GM19193 (cell line): ENCODE data around the gene EFCAB13.

Experiments used
- POLR2A ChIP-seq: IDR thresholded peaks from 4 replicates; pipeline ENCODE4 v1.6.1; 2011; ENCODE audit not compliant: insufficient read depth, insufficient read length; ENCODE audit errors: extremely low read depth

EFCAB13 gene

DNA sequence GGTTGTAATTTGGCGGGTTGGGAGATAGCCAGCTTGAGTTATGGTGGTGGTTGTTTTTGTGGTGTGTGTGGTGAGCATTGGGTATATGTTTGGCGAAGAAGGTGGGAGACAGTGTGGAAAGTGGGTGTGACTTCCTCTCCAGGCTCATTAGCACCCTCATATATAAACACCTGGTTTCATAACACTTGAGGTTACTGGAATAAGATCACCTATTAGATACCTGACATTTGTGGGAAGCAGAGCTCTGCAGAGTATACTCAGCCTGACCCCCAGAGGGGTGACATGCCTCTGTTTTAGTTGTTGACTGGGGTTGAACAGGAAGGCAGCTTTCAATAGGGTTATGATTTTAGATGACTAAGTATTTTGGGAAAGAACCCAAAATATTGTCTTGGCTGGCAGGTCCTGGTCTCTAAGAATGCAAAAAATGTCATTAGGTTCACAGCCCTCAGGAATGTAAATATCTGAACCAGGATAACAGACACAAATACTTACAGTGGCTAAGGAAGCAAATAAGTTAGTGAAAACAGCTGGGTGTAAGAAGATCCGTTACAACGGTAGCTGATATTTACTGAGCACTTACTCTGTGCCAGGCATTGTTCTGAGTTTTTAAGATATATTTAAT lies 18.3 kb upstream of the EFCAB13 start:
- TF ChIP-seq POLR2A = no peak

DNA sequence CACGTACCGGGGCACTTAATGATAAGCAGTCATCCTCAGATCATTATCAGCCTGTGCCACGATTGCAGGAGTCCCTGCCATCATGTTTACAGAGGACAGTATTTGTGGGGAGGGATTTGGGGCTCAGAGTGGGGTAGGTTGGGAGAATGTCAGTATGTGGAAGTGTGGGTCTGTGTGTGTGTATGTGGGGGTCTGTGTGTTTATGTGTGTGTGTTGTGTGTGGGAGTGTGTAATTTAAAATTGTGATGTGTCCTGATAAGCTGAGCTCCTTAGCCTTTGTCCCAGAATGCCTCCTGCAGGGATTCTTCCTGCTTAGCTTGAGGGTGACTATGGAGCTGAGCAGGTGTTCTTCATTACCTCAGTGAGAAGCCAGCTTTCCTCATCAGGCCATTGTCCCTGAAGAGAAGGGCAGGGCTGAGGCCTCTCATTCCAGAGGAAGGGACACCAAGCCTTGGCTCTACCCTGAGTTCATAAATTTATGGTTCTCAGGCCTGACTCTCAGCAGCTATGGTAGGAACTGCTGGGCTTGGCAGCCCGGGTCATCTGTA lies 13.5 kb upstream of the EFCAB13 start:
- no peak for TF ChIP-seq POLR2A

DNA sequence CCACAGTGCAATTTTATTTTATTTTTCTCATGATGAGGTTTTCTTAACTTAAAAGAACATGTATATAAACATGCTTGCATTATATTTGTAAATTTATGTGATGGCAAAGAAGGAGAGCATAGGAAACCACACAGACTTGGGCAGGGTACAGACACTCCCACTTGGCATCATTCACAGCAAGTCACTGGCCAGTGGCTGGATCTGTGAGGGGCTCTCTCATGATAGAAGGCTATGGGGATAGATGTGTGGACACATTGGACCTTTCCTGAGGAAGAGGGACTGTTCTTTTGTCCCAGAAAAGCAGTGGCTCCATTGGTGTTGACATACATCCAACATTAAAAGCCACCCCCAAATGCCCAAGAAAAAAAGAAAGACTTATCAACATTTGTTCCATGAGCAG lies 12.3 kb upstream of the EFCAB13 start:
- TF ChIP-seq POLR2A = no peak

DNA sequence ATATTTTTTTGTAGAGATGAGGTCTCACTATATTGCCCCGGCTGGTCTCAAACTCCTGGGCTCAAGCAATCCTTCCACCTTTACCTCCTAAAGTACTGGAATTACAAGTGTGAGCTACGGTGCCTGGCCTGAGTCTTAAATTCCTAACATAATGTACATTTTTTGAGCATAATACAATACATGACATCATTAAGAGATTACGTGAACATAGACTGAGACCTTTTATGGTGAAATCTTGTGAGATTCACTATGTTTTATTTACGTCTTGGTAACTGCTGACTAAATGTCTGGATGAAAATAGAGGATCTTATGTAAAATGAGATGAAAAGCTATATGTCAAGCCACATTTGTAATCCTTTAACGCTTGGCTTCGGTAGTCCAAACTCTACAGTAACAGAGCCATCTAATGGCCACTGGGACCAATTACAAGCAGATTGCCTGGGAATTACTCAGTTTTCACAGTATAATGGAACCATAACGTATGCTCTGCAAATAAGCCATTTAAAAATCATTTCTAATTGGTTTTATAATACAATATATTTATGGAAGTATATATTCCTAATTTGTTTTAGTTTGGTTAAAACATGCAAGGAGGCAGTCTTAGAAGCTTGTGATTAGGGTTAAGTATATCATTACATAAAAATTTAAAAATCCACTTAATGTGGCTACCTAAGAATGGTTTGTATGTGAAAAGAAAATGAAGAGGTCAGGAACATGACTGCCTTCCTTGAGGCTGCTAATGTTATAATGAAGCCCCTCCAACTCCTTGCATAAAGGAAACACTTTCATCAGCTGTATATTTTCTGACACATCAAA lies 8.1 kb upstream of the EFCAB13 start:
- TF ChIP-seq POLR2A = no peak

DNA sequence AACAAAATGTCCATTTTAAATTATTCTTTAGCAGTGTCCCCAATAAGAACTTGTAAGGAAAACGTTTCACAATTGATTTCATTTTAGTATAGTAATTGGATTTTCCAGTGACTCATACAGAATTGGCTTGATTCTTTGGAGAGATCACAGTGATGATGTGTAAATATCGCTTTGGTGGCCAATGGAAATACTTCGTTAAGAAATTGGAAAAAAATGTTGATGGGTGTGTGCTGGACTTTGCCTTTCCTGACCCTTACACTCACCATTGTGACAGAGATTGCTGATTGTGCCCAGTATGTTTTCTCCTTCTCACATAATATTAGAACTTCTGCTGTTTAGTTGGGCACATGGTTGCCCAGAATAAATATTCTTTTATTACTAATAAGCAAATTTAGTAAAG lies 7.4 kb upstream of the EFCAB13 start:
- TF ChIP-seq POLR2A = no peak

GRCh38 chr17:47317119-47317518 lies 6.6 kb upstream of the EFCAB13 start:
- TF ChIP-seq POLR2A = no peak

- TF ChIP-seq POLR2A = no peak
Observed at GRCh38 chr17:47318197-47318918, 5.4 kb upstream of the EFCAB13 start.

- no peak for TF ChIP-seq POLR2A
Observed at GRCh38 chr17:47320879-47321502, 2.8 kb upstream of the EFCAB13 start.

- peak; percentile 5 for TF ChIP-seq POLR2A
Observed at GRCh38 chr17:47324224-47325020, 667 bp downstream of the EFCAB13 start.

- no peak for TF ChIP-seq POLR2A
Observed at GRCh38 chr17:47325176-47325575, 1.4 kb downstream of the EFCAB13 start.

- TF ChIP-seq POLR2A = no peak
Observed at GRCh38 chr17:47330548-47330947, 6.8 kb downstream of the EFCAB13 start.

GRCh38 chr17:47332287-47332686 lies 8.5 kb downstream of the EFCAB13 start:
- TF ChIP-seq POLR2A = no peak

GRCh38 chr17:47335101-47335936 lies 11.6 kb downstream of the EFCAB13 start:
- no peak for TF ChIP-seq POLR2A
